ENCODE results near the gene ITGBL1.

ITGBL1 gene

GRCh38 chr13:101451641-101452040, 834 bp upstream of the ITGBL1 start:
- no peak for DNase-seq

- DNase-seq, result no peak
Measured at GRCh38 chr13:101453784-101454201, 1.3 kb downstream of the ITGBL1 start.

- no peak for DNase-seq
Measured at GRCh38 chr13:101454767-101455166, 2.3 kb downstream of the ITGBL1 start.

GRCh38 chr13:101455863-101456262, 3.4 kb downstream of the ITGBL1 start:
- DNase-seq, result no peak

GRCh38 chr13:101457176-101457575, 4.7 kb downstream of the ITGBL1 start:
- DNase-seq, result no peak

- no peak for DNase-seq
Measured at GRCh38 chr13:101465877-101466276, 13.4 kb downstream of the ITGBL1 start.

GRCh38 chr13:101467415-101467814, 14.9 kb downstream of the ITGBL1 start:
- no peak for DNase-seq

GRCh38 chr13:101473458-101473857, 21.0 kb downstream of the ITGBL1 start:
- DNase-seq, result no peak

GRCh38 chr13:101474419-101474957, 22.0 kb downstream of the ITGBL1 start:
- no peak for DNase-seq

- no peak for DNase-seq
Measured at GRCh38 chr13:101475536-101475935, 23.1 kb downstream of the ITGBL1 start.

GRCh38 chr13:101481421-101481820, 28.9 kb downstream of the ITGBL1 start:
- no peak for DNase-seq

GRCh38 chr13:101486708-101487437, 34.4 kb downstream of the ITGBL1 start:
- DNase-seq, result no peak

- DNase-seq, result no peak
Measured at GRCh38 chr13:101487438-101487830, 35.0 kb downstream of the ITGBL1 start.

GRCh38 chr13:101488734-101489133, 36.3 kb downstream of the ITGBL1 start:
- DNase-seq, result no peak

GRCh38 chr13:101489643-101490405, 37.3 kb downstream of the ITGBL1 start:
- no peak for DNase-seq

- no peak for DNase-seq
Measured at GRCh38 chr13:101490406-101491015, 38.0 kb downstream of the ITGBL1 start.

GRCh38 chr13:101492251-101492910, 39.9 kb downstream of the ITGBL1 start:
- no peak for DNase-seq

- no peak for DNase-seq
Measured at GRCh38 chr13:101493541-101493940, 41.1 kb downstream of the ITGBL1 start.

GRCh38 chr13:101499406-101499805, 46.9 kb downstream of the ITGBL1 start:
- DNase-seq, result no peak

GRCh38 chr13:101502618-101503017, 50.1 kb downstream of the ITGBL1 start:
- DNase-seq, result no peak

- DNase-seq, result no peak
Measured at GRCh38 chr13:101511161-101511560, 58.7 kb downstream of the ITGBL1 start.

GRCh38 chr13:101511766-101512165, 59.3 kb downstream of the ITGBL1 start:
- no peak for DNase-seq

- DNase-seq, result no peak
Measured at GRCh38 chr13:101512650-101513049, 60.2 kb downstream of the ITGBL1 start.
